GM21515 (cell line): ENCODE results near the gene SPSB2.
"Not testable (repeated sequence)": the region's sequence is repeated elsewhere in the genome, so short reads cannot be mapped to it uniquely, and the experiment has no call there.

Source experiments
- ATAC-seq: cut with Tn5 transposase; IDR thresholded peaks from one replicate; pipeline ENCODE4 v1.9.1; 2021; ENCODE audit not compliant: unreplicated experiment

The SPSB2 gene

DNA sequence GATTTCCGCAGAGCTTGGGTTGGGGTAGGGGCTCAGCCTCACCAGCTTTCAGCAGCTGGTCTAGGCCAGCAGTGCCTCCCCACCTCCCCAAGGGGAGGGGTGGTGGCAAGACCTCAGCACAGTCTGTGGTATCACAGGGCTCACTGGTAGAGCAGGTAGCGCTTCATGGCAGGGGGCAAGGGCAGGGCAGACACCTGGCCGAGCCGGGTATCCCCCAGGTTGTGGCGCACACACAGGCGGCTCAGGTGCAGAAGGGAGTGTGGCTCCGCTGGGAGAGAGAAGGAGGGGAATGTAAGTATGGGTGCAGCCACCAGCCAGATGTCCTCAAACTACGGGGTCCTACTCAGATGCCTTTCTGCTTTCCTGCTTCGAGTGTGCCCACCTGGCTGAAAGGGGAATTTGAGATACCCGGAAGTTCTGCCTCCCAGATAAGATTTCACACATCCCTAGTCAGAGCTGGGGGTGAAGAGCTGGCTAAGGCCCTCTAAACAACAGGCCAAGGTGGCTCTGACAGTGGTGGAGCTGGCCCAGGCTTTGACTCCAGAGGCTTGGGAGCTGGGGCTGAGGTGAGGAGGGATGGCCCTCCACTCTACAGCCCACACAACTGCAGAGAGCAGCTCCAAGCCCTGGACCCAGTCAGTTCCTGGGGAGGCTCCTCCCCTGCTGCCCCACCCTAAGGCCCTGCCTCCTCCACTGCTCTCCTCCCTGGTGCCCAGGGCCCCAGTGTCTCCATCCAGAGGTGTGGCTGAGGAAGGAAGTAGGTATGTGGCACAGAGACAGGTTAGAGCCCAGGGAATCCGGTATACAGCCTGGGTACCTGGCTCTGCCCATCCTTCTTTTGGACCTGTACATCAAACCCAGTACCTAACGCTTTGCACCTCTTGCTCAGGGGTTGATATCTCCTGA, 1.8 kb downstream of the SPSB2 start:
- no peak for ATAC-seq

- not testable (repeated sequence) for ATAC-seq
These were observed 2.8 kb downstream of the SPSB2 start for GRCh38 chr12:6870304-6870703.

GRCh38 chr12:6869049-6870021, 3.8 kb downstream of the SPSB2 start:
- ATAC-seq: no peak

DNA sequence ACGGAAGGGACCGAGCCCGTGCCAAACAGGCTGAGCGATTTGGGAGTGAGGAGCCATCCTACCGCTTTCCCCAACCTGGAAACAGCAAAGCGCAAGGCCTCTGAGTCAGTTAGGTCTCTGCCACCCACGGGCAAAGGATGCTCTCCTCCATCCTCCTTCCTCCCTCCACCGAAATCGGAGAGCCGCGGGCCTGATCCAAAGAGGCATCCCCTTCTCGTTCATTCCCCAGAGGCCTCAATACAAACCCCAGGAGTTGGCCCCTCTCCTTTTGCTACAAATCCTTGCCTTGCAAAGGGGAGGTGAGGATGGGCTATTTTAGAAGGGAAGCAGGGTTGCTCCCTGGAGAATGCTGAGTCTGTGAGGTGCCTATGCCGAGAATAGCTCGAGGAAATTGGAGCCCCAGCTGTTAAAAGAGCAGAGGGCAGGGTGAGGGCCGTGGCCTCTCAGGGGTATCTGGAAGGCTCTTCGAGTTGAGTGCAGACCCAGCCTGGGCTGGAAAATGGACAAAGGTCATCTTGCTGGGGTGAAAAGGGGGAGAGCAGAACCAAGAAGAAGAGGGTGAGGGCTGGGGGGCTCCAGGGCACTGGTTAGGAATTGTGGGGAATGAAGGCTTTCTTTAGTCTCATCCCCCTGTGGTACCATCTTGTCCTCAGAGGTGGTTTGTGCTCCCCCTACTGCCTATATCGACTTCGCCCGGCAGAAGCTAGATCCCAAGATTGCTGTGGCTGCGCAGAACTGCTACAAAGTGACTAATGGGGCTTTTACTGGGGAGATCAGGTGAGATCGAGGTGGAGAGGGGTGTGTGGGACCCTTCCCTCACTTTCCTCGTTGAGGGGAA, 4.7 kb downstream of the SPSB2 start:
- no peak for ATAC-seq

- peak; percentile 52 for ATAC-seq
These were observed 5.5 kb downstream of the SPSB2 start, which contains the start of gene TPI1 for GRCh38 chr12:6867413-6868210. TPI1 (plus strand) TSS chr12:6867531; CDS start chr12:6867567, 36 bp downstream.

DNA sequence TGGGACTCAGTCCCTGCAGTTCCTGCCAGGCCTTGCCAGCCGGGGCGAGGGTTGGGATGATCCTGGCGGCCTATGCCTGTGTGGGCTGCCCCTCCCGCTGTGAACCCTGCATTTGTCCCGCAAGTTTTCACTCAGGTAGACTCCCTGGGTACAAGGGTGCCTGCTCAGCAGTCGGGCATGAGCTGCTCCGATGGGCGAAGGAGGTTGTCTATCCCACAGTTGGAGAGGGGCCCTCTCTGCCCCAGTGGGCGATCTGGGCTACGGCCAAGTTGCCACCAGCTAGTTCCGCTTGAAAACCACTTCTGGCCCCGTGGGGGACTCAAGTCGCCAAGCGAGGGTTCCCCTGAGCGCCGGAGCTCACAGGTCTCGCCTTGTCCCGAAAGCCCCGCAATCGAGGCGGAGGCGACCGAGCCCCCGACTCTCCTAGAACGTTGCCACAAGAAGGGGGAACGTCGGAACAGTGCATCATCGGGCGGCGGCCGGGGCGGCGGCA, 6.1 kb downstream of the SPSB2 start:
- ATAC-seq: peak; percentile 3

GRCh38 chr12:6866163-6866919, 6.8 kb downstream of the SPSB2 start:
- ATAC-seq: no peak

GRCh38 chr12:6865307-6865706, 7.8 kb downstream of the SPSB2 start:
- not testable (repeated sequence) for ATAC-seq

GRCh38 chr12:6863586-6864321, 9.3 kb downstream of the SPSB2 start:
- ATAC-seq: no peak

- no peak for ATAC-seq
These were observed 10.1 kb downstream of the SPSB2 start for GRCh38 chr12:6863033-6863432.

DNA sequence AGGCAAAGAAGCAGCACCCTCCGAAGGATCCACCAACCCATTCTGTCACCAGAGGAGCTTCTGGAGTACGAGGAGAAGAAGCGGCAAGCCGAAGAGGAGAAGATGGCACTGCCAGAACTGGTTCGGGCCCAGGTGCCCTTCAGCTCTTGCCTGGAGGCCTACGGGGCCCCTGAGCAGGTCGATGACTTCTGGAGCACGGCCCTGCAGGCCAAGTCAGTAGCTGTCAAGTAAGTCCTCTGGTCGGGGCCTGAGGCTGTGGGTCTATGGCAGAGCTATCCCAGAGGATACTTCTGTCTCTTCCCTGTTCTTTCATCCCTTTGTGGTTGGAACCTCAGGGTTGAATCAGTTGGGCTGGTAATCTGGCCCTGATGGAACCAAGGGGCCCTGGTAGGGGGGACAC, 11.7 kb downstream of the SPSB2 start:
- no peak for ATAC-seq

DNA sequence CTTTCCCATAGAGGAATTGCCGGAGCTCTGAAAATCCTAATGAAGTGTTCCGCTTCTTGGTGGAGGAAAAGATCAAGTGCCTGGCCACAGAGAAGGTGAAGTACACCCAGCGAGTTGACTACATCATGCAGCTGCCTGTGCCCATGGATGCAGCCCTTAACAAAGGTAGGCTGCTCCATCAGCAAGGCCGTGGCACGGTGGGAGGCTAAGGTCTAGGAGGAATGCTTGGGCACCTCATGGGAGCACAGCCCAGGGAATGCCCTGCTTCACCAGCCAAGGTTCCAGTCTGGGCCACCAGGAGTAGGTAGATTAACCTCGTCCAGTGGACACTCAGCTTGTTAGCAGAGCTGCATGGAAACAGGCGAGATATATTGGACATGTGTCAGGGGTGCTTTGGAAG, 12.2 kb downstream of the SPSB2 start:
- ATAC-seq: no peak

DNA sequence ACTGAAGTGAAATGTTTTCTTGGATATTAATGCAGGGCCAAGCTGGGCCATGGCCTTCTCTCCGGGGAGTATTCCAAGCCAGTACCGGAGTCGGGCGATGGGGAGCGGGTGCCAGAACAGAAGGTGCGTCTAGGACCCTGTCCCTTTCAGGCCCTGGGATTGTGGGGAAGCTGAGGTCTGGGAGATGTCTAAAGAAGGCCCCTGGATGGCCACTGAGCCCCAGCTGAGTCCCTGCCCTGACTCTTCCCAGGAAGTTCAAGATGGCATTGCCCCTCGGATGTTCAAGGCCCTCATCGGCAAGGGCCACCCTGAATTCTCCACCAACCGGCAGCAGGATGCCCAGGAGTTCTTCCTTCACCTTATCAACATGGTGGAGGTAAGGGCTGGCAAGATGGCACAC, 13.0 kb downstream of the SPSB2 start:
- no peak for ATAC-seq

DNA sequence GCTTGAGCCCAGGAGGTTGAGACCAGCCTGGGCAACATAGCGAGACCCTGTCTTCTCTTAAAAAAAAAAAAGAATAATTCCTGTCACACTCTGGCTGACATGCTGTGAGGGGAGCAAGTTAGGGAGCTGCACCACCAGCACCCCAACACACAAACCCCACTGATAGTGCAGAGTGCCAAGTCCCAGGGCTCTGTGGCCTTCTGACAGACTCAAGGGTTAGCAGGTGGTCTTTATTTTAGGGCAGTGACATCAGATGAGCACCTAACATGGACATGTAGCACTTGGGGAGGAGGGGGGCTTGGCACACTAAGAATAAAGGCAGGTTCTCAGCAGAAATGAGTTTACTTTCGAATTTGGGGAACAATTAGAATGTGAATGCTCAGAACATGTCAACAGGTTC, 14.3 kb downstream of the SPSB2 start:
- ATAC-seq: no peak

DNA sequence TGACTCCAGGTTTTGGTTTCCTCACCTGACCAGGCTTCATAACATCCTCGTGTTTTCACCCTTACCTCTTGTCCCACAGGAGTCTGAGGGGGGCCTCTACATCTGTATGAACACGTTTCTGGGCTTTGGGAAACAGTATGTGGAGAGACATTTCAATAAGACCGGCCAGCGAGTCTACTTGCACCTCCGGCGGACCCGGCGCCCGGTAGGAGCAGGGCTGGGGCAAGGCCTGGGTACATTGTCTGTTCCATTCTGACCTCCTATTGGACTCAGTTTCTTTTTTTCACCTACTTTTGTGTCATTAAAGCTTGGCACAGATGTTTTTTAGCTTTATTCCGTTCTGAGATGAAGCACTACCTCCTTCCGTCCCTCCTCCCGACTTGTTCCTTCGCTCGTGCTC, 17.8 kb downstream of the SPSB2 start:
- no peak for ATAC-seq

GRCh38 chr12:6854036-6854435, 19.1 kb downstream of the SPSB2 start:
- ATAC-seq: no peak

- no peak for ATAC-seq
These were observed 19.5 kb downstream of the SPSB2 start for GRCh38 chr12:6853626-6854025.

GRCh38 chr12:6852651-6853354, 20.3 kb downstream of the SPSB2 start:
- ATAC-seq: no peak
